AG08396 (cell line): ENCODE results near the gene TNS3.

Source experiments
- DNase-seq: peaks from one replicate; pipeline ENCODE4 v3.0.0; 2012; ENCODE audit warnings: low spot score, mixed read lengths

The TNS3 gene

GRCh38 chr7:47485640-47486435 lies 96.1 kb downstream of the TNS3 start:
- DNase-seq, result no peak

DNA sequence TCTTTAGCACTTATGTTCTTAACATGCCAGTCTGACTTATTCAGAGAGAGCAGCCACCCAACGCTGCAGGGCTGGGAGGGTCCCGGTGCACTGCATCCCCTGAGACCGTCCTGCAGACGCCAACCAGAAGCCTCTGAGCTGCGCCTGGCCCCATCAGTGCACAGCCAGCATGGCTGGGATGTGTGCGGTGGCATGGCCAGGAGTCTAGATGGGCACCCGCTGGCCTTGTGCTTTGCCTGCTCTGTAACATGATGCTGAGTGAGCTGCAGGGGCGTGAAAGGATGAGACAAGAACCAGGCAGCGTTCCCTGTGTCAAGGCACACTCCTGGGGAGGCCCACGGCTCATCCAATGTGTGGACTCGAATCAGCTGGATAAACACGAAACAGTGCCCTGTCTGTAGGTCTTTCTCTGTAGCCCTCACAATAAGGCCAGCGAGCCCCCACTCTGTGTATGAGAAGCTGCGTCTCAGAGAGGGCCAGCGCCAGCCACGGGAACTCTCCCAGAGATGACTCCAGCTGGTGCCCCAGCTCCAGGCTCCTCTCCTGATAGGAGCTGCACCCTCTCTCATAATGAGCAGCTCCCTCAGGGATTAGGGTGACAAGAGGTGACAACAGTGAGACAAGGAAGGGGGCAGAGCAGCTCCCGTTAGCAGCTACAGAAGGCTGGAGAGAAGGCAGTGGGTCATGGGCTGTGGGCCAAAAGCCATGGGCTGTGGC lies 96.8 kb downstream of the TNS3 start:
- DNase-seq, result no peak

GRCh38 chr7:47484457-47484856 lies 97.5 kb downstream of the TNS3 start:
- no peak for DNase-seq

- no peak for DNase-seq
Observed at GRCh38 chr7:47483604-47484273, 98.2 kb downstream of the TNS3 start.

DNA sequence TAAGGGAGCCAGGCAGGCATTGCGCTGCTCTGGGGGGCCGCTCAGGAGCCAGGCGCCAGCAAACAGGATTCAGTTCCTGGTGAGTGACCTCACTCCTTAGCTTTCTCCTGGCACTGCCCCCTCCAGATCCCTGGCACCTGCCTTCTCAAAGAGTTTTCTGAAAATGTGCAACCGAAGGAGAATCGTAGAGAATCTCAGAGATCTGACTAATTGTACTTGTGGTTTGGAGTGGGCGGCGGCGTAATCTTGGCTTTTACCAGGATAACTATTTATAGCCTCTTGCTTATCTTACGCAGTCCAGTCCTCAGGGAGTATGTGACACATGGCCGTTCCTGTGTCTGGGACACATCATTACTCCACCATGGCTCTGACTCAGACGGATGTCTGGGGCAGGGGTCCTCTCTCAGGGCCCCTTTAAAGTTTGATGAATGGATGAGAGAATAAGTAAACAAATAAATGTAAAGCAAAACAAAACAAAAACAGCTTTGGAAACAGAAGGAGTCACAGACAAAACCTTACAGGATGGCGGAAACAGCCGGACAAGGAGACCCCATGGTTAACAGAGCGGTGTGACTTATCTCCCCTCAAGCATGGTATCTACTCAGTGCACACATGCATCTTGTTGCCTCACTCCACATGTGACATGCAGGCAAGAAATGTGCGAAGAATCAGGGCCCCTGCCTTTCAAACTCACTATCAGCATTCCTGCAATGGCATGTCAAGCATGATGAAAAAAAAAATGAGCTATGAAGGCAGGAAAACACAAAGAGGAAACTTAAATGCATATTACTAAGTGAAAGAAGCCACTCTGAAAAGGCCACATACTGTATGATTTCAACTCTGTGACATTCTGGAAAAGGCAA lies 99.7 kb downstream of the TNS3 start:
- peak; percentile 76 for DNase-seq

DNA sequence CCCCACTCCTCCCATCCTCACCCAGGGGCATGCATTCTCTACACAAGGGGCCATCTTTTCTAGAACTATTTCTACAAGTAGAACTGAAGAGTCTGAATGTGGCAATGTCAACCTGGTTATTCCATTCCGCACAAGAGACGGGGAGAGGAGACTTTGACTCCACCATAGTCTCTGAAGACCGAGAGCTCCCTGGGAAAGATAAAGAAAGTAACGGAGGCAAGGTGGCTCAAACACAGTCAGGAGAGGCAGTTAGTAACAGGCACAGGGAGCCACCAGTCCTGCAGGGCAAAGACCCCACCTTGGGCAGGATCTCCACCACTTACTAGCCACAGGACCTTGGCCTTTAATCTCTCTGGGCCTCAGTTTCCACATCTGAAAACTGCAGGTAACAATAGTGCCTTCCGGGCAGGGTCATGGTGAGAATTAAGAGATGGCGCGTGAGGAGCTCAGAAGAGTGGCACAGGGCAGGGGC lies 100.3 kb downstream of the TNS3 start:
- no peak for DNase-seq

DNA sequence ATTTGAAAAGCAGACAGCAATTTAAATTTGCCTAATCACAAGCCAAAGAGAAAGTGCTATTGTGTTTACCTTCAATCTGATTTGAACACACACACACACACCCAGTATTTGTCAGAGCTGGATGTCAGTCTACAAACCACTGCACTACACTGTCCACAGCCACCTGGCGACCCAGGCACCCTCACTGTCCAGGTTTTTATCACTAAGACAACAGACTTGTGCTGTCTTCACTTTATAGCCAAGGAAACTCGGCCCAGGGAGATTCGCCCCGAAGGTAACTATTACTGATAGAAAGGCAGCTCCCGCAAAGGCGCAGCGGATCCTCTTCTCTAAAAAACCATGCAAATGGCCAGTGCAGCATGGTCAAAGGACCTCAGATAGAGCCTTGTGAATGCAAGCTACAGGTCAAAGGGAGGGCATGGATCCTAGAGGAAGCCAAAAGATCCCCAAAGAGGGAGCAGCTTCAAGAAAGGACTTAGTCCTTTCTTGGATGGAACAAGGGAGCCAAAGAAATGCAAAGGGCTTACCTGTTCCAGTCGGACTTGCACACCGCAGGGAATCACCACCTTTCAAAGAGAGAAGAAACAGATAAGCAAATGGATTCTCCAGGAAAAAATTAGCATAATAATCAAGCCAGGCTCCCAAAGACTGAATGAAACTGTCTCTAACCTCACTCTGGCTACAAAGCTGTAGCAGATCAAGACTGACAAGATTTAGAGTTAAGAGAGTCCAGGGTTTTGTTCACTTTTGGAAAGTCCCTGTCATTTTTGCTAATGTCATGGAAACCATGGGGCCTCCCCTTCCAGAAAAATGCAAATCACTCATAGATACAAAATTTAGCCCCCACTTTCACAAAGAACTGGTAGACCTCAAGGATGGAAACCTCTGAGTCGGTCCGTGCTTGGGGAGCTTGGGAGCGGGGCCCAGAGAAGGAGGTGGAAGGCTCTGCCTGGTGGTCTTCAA lies 101.1 kb downstream of the TNS3 start:
- DNase-seq, result no peak

DNA sequence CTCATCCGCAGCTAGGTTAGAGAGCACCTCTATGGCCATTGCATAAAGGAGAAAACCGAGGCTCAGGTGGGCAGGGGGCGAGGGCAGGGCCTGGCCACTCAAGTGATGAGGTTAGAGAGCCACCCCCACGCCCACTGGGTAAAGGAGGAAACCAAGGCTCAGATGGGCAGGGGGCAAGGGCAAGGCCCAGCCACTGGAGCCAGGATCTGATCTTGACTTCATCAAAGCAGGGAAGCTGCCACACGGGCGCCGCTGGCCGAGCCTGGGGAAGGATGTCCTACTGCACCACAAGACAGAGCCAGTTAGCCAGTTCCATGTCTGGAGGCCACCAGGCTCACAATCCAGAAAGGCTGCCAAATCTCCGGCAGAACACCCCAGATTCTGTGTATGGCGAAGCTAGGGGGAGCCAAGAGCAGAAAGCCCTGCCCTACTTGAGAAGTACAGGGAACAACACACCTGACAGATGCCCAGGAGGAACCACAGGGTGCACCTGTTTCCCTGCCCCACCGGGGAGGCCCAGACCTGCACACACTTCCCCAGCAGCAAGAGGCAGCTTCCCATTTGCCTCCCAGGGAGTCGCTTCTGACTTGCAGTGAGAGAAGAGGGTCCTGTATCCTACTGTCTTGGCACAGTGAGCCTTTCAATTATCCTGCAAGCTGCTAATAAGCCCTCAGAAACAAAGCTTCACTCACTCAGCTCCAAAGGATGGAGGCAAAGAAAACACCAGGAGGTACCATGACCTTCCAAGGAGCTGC lies 101.9 kb downstream of the TNS3 start:
- DNase-seq, result no peak

- DNase-seq, result no peak
Observed at GRCh38 chr7:47478926-47479711, 102.8 kb downstream of the TNS3 start.

- DNase-seq, result peak; percentile 37
Observed at GRCh38 chr7:47478017-47478344, 103.9 kb downstream of the TNS3 start.

DNA sequence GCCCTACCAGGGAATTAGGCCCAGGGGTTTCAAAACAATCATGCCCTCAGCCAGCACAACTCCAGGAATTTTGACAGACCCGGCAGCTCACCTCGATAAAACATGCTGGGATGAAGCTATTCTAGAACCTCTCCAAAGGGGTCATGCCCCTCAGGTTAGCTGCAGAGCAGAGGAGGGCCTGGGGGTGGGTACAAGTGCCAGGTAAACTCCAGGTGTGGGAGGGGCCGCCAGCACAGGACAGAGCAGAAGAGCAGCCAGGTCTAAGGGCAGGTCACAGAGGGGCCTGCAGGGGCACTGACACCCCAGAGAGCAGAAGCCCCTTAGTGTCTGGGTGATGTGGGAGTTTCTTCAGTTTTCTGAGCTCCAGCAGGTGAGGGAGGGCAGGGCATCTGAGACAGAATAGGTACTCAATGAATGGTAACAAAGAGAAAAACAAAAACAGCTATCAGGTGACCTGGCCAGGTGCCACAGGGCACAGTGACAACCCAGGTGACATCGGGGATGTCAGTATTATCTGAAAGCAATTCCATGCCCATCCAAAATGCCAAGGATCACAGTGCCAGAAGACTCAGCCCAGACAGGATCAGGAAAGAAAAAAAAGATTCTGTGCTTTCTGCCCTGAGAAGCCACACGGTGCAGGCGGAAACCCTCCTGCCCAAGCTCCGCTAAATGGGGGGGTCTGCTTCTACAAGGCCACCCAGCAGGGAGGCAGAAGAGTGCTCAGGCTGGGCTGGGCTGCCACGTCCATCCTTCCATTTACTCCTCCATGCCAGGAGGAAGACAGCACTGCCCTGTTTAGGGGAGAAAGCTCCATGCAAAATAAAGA lies 104.5 kb downstream of the TNS3 start:
- DNase-seq, result no peak

GRCh38 chr7:47475880-47476227 lies 106.1 kb downstream of the TNS3 start:
- DNase-seq, result no peak

GRCh38 chr7:47474937-47475879 lies 106.7 kb downstream of the TNS3 start:
- peak; percentile 88 for DNase-seq

GRCh38 chr7:47474211-47474936 lies 107.5 kb downstream of the TNS3 start:
- no peak for DNase-seq

- DNase-seq, result no peak
Observed at GRCh38 chr7:47473499-47474210, 108.3 kb downstream of the TNS3 start.
